Activated B cell treated with CpG ODN at 0.5 μM for 24 hours (primary cell): ENCODE measurements around the gene PRKAG1. TPM values are rescaled to one million over a fixed set of nuclear protein-coding genes. Genes with fewer than 3 reads are reported as not detected.

Experiments used
- ATAC-seq: fragments of 200-7000 bp; cut with Tn5 transposase; one replicate; pipeline ENCODE4 v1.10.0; 2021; ENCODE audit warnings: low read depth, mild to moderate bottlenecking, moderate library complexity
- CTCF ChIA-PET: fragments of 350-600 bp; sonication (Branson Sonifier 250); formaldehyde crosslinking; loops from one replicate; lab custom pipeline; 2021; ENCODE audit warnings: antibody characterized with exemption; lab: Charles Lee
- POLR2A ChIA-PET: fragments of 350-600 bp; sonication (Branson Sonifier 250); formaldehyde crosslinking; loops from one replicate; lab custom pipeline; 2021; ENCODE audit warnings: antibody characterized with exemption; lab: Charles Lee
- DNase-seq: peaks from one replicate; pipeline ENCODE4 v3.0.0; 2022
- H3K27ac Mint-ChIP-seq: one replicate; pipeline ENCODE4 v1.8.0; 2020; ENCODE audit warnings: mixed read lengths
- H3K27me3 Mint-ChIP-seq: one replicate; pipeline ENCODE4 v1.8.0; 2021; ENCODE audit warnings: mixed read lengths
- H3K36me3 Mint-ChIP-seq: one replicate; pipeline ENCODE4 v1.8.0; 2021; ENCODE audit warnings: low read depth, mixed read lengths
- H3K4me1 Mint-ChIP-seq: one replicate; pipeline ENCODE4 v1.8.0; 2021; ENCODE audit warnings: mixed read lengths
- H3K4me3 Mint-ChIP-seq: one replicate; pipeline ENCODE4 v1.8.0; 2020; ENCODE audit warnings: mild to moderate bottlenecking, mixed read lengths
- H3K9me3 Mint-ChIP-seq: one replicate; pipeline ENCODE4 v1.8.0; 2020; ENCODE audit warnings: mixed read lengths
- CTCF ChIP-seq: fragments of 200-600 bp; IDR thresholded peaks from one replicate; pipeline ENCODE4 v1.8.0; 2022; ENCODE audit warnings: antibody characterized with exemption, mild to moderate bottlenecking
- intact Hi-C: fragments of 100-400 bp; cut with micrococcal nuclease; formaldehyde crosslinking; loops from one replicate; pipeline ENCODE4 v1.15.1; 2024
- total RNA-seq: library from RNA; stranded (reverse); gene quantifications from 2 replicates; pipeline ENCODE4 v1.2.3, GENCODE V29; 2022

Gene PRKAG1
- total RNA-seq, 1 donor from 2014 or later = 70.5 TPM

DNA sequence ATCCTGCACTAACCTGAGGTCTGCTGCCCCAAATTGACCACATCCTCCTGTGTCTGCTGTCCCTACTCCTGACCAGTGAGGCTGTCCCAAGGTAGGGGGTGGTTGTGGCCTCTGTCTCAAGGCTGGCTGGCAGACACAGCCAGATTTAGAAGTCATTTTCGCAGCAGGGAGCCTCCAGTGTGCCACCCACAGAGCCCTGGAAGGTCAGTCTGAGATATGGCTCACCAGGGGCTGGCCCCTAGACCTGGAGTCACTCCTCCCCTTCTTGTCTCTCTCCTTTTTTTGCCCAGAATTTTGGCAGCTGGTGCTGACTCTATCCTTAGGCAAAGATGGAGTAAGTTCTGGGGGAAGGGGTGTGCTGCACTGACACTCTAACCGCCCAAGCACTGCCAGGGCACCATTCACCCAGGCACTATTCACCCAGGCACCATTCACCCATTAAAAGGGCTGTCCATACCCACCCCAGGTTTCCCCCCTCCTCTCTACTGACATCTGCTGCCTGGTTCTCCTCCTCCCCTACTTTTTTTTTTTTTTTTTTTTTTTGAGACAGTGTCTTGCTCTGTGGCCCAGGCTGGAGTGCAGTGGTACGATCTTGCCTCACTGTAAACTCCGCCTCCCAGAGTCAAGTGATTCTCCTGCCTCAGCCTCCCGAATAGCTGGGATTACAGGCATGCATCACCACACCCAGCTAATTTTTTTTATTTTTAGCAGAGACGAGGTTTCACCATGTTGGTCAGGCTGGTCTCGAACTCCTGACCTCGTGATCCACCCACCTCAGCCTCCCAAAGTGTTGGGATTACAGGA lies 27.1 kb downstream of the PRKAG1 start:
- ATAC-seq (no peak), DNase-seq (no peak)
- intact Hi-C loops = loop anchor here (10.0 kb wide), 1 partner anchor 353 kb away; the partner anchor contains the start of gene DNAJC22
- H3K4me3 Mint-ChIP-seq = no peak overlapping the region
- POLR2A ChIA-PET = interaction anchor here (0.7 kb wide), 1 partner anchor 10 kb away, joined by 6 read pairs; no protein-coding TSS in a partner anchor
- H3K27ac Mint-ChIP-seq = no peak overlapping the region
- no peaks in the 10 kb centered on the region for H3K36me3 Mint-ChIP-seq
- no peak for TF ChIP-seq CTCF
- CTCF ChIA-PET = interaction anchor here (1.0 kb wide), 1 partner anchor 13 kb away, joined by 3 read pairs; the partner anchor contains the start of gene WNT1
- peaks cover 10% of the 10 kb centered on the region for H3K4me1 Mint-ChIP-seq
- H3K9me3 Mint-ChIP-seq = no peaks in the 10 kb centered on the region
- peaks cover 40% of the 10 kb centered on the region for H3K27me3 Mint-ChIP-seq

DNA sequence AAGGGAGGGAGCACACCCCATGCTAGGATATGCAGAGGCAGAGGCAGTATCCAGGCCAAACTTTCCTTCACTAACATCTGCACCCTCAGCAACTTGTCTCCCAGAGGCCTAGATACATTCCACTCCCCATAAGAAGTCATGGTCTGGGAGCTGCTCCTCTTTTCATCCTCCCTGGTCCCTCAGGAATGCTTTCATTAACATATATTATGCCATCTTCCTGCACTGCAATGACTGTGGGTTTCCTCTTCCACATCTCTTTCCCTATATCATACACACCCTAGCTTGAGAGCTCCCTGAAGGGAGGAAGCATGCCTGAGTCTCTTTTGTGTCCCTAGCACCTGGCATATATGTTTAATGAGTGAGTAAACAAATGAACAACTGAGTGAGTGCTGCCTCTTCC lies 28.0 kb downstream of the PRKAG1 start:
- no peak for TF ChIP-seq CTCF
- POLR2A ChIA-PET = interaction anchor here (1.2 kb wide), 1 partner anchor 104 kb away, joined by 3 read pairs; the partner anchor contains the start of gene DHH
- H3K36me3 Mint-ChIP-seq = no peaks in the 10 kb centered on the region
- DNase-seq (no peak), ATAC-seq (no peak)
- H3K27ac Mint-ChIP-seq = no peak overlapping the region
- peaks cover 43% of the 10 kb centered on the region for H3K27me3 Mint-ChIP-seq
- no peak overlapping the region for H3K4me3 Mint-ChIP-seq
- CTCF ChIA-PET = no interaction called here
- peaks cover 7% of the 10 kb centered on the region for H3K4me1 Mint-ChIP-seq
- H3K9me3 Mint-ChIP-seq = no peaks in the 10 kb centered on the region
- intact Hi-C loops = loop anchor here (10.0 kb wide), 1 partner anchor 354 kb away; the partner anchor contains the start of gene DNAJC22

DNA sequence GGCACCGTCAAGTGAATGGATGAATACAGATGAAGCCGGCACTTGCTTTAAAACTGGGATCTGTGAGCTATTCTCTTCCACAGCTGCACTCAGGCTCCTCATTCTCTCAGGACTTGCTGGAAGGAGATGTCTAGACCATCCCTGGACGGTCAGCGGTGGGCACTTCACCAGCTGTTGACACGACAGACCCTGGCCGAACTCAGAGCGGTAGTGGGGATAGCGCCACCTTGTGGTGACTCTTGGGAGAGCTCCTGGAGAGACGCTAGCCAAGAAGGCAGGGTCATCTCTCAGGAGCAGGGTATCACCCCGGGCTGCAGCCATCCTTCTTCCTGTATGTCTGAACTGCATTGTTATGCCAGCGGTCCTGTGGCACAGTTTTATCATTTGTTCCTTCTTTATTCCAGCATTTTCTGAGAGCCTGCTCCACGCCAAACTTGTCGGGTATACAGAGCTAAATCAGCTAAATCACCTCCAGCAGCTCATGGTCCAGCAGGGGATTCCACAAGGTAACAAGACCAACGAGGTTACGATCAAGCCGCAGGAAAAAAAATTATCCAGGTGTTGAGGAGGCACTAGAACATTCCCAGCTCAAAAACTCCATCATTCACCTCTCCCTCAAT lies 30.4 kb downstream of the PRKAG1 start:
- no peaks in the 10 kb centered on the region for H3K36me3 Mint-ChIP-seq
- no peaks in the 10 kb centered on the region for H3K9me3 Mint-ChIP-seq
- intact Hi-C loops = loop anchor here (1.0 to 2.0 kb wide), 2 partner anchors 64 to 135 kb away; partner anchors contain the start of gene DDX23
- no peak overlapping the region for H3K27ac Mint-ChIP-seq
- no peaks in the 10 kb centered on the region for H3K4me1 Mint-ChIP-seq
- ATAC-seq (peak; percentile 90), DNase-seq (peak; percentile 58)
- peak; percentile 31 for TF ChIP-seq CTCF
- H3K27me3 Mint-ChIP-seq = peaks cover 34% of the 10 kb centered on the region
- ChIA-PET CTCF (interaction anchor here (0.7 to 3.0 kb wide), 25 partner anchors 8 to 193 kb away, joined by 3 to 19 read pairs (median 3); partner anchors contain the start of genes ARF3, DDN, DDX23 and FKBP11), POLR2A (interaction anchor here (1.1 kb wide), 2 partner anchors 64 to 136 kb away, joined by 3 to 4 read pairs; partner anchors contain the start of gene DDX23)
- no peak overlapping the region for H3K4me3 Mint-ChIP-seq

DNA sequence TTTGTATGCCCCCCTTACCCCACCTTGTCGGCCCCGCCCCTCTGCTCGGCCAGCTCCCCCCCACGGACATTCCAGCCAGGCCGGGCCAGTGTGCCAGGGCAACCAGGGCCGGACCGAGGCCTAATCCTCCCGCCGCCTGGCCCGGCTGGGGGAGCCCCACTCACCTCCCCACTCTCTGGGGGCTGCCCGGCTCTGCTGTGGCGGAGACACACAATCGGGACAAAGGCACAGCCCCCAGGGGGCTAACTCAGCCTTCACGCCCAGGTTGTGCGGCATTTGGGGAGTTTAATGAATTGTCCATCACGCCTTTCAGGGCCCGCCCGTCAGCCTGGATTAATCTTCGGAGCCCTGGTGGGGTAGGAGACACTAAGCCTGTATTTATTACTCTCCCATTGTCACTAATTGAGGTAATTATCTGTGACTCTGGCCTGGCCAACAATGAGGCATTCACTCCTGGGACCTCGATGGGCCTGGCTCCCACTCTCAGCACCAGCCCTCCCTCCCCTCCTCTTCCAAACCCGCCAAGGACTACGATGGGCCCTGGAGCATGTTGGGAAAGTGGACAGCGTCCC lies 31.8 kb downstream of the PRKAG1 start:
- no peaks in the 10 kb centered on the region for H3K9me3 Mint-ChIP-seq
- no peak for TF ChIP-seq CTCF
- ATAC-seq (no peak), DNase-seq (no peak)
- ChIA-PET POLR2A (interaction anchor here (1.1 kb wide), 1 partner anchor 63 kb away, joined by 3 read pairs; no protein-coding TSS in a partner anchor), CTCF (interaction anchor here (2.2 to 3.0 kb wide), 2 partner anchors 11 to 134 kb away, joined by 19 read pairs; partner anchors contain the start of genes DDN and DDX23)
- H3K4me1 Mint-ChIP-seq = peaks cover 2% of the 10 kb centered on the region
- no peaks in the 10 kb centered on the region for H3K36me3 Mint-ChIP-seq
- H3K27ac Mint-ChIP-seq = no peak overlapping the region
- no peak overlapping the region for H3K4me3 Mint-ChIP-seq
- peaks cover 40% of the 10 kb centered on the region for H3K27me3 Mint-ChIP-seq
- intact Hi-C loops = no loop called here
